H9 (cell line): ENCODE measurements around the gene LRRN4. TPM values are rescaled to one million over a fixed set of nuclear protein-coding genes. Genes with fewer than 3 reads are reported as not detected.

Source experiments
- DNase-seq: peaks from one replicate; pipeline ENCODE4 v3.0.0-alpha.2; 2017
- H2AFZ ChIP-seq: one replicate; pipeline ENCODE4 v1.6.1; 2013; ENCODE audit warnings: mild to moderate bottlenecking, low read length, control low read depth, moderate library complexity
- H2AK5ac ChIP-seq: 2 replicates; pipeline ENCODE4 v1.6.1; 2013; ENCODE audit warnings: low read length, control low read depth, mixed read lengths; ENCODE audit not compliant: insufficient read length
- H2BK120ac ChIP-seq: one replicate; pipeline ENCODE4 v1.6.1; 2013; ENCODE audit warnings: low read depth, mild to moderate bottlenecking, low read length, control low read depth, inconsistent platforms; ENCODE audit not compliant: poor library complexity, severe bottlenecking
- H2BK12ac ChIP-seq: 2 replicates; pipeline ENCODE4 v1.6.1; 2013; ENCODE audit warnings: low read length, control low read depth, mixed read lengths, low read depth; ENCODE audit not compliant: insufficient read length
- H2BK15ac ChIP-seq: 2 replicates; pipeline ENCODE4 v1.6.1; 2013; ENCODE audit warnings: low read depth, low read length, control low read depth
- H2BK20ac ChIP-seq: one replicate; pipeline ENCODE4 v1.6.1; 2013; ENCODE audit warnings: low read depth, mild to moderate bottlenecking, low read length, control low read depth, inconsistent platforms; ENCODE audit not compliant: poor library complexity, severe bottlenecking
- H2BK5ac ChIP-seq: 2 replicates; pipeline ENCODE4 v1.6.1; 2013; ENCODE audit warnings: low read length, control low read depth, mixed read lengths; ENCODE audit not compliant: insufficient read length
- H3K14ac ChIP-seq: 2 replicates; pipeline ENCODE4 v1.6.1; 2013; ENCODE audit warnings: low read length, control low read depth; ENCODE audit not compliant: insufficient read depth
- H3K18ac ChIP-seq: 2 replicates; pipeline ENCODE4 v1.6.1; 2013; ENCODE audit warnings: low read depth, mild to moderate bottlenecking, mixed read lengths, low read length, control low read depth; ENCODE audit not compliant: insufficient read length
- H3K23ac ChIP-seq: 2 replicates; pipeline ENCODE4 v1.6.1; 2013; ENCODE audit warnings: low read length, control low read depth, mixed read lengths, low read depth; ENCODE audit not compliant: insufficient read length
- H3K23me2 ChIP-seq: 2 replicates; pipeline ENCODE4 v1.6.1; 2013; ENCODE audit warnings: low read depth, mild to moderate bottlenecking, mixed read lengths, low read length, control low read depth; ENCODE audit not compliant: insufficient read length, poor library complexity, severe bottlenecking
- H3K27ac ChIP-seq: 2 replicates; pipeline ENCODE4 v1.5.1; 2013; ENCODE audit warnings: low read length, control low read depth, mixed read lengths, low read depth; ENCODE audit not compliant: insufficient read length
- H3K27me3 ChIP-seq: 2 replicates; pipeline ENCODE4 v1.6.1; 2013; ENCODE audit warnings: low read length, control low read depth, inconsistent platforms; ENCODE audit not compliant: insufficient read depth
- H3K4ac ChIP-seq: 2 replicates; pipeline ENCODE4 v1.6.1; 2013; ENCODE audit warnings: low read depth, mild to moderate bottlenecking, control low read depth, inconsistent platforms, low read length, moderate library complexity
- H3K4me1 ChIP-seq: 2 replicates; pipeline ENCODE4 v1.6.1; 2013; ENCODE audit warnings: low read length, control low read depth, inconsistent platforms; ENCODE audit not compliant: insufficient read depth
- H3K4me2 ChIP-seq: 2 replicates; pipeline ENCODE4 v1.6.1; 2013; ENCODE audit warnings: low read length, control low read depth, mixed read lengths; ENCODE audit not compliant: insufficient read length, insufficient read depth
- H3K56ac ChIP-seq: 2 replicates; pipeline ENCODE4 v1.6.1; 2013; ENCODE audit warnings: low read depth, mild to moderate bottlenecking, mixed read lengths, low read length, control low read depth; ENCODE audit not compliant: insufficient read length
- H3K79me1 ChIP-seq: 2 replicates; pipeline ENCODE4 v1.6.1; 2013; ENCODE audit warnings: low read depth, mild to moderate bottlenecking, moderate library complexity, low read length, control low read depth, inconsistent platforms; ENCODE audit not compliant: insufficient read depth, poor library complexity, severe bottlenecking
- H3K79me2 ChIP-seq: 2 replicates; pipeline ENCODE4 v1.6.1; 2013; ENCODE audit warnings: low read length, control low read depth, inconsistent platforms; ENCODE audit not compliant: insufficient read depth
- H3K9ac ChIP-seq: 2 replicates; pipeline ENCODE4 v1.6.1; 2013; ENCODE audit warnings: low read length, control low read depth, mixed read lengths; ENCODE audit not compliant: insufficient read length; ENCODE audit errors: extremely low read depth
- H3K9me3 ChIP-seq: one replicate; pipeline ENCODE4 v1.6.1; 2013; ENCODE audit warnings: low read depth, low read length, inconsistent platforms; ENCODE audit not compliant: control insufficient read depth
- H3T11ph ChIP-seq: one replicate; pipeline ENCODE4 v1.6.1; 2013; ENCODE audit warnings: mild to moderate bottlenecking, low read length, control low read depth, inconsistent platforms
- H4K20me1 ChIP-seq: one replicate; pipeline ENCODE4 v1.6.1; 2013; ENCODE audit not compliant: control insufficient read depth, insufficient read length, insufficient read depth
- H4K5ac ChIP-seq: 2 replicates; pipeline ENCODE4 v1.6.1; 2013; ENCODE audit warnings: low read depth, mild to moderate bottlenecking, mixed read lengths, low read length, control low read depth; ENCODE audit not compliant: insufficient read length
- H4K8ac ChIP-seq: replicated peaks from 2 replicates; pipeline ENCODE4 v1.6.1; 2013; ENCODE audit warnings: low read length, control low read depth, mixed read lengths, low read depth; ENCODE audit not compliant: insufficient read length
- H4K91ac ChIP-seq: 2 replicates; pipeline ENCODE4 v1.6.1; 2013; ENCODE audit warnings: low read depth, mild to moderate bottlenecking, moderate library complexity, mixed read lengths, low read length, control low read depth; ENCODE audit not compliant: insufficient read length
- H3K27ac Mint-ChIP-seq, 3 experiments: 2 replicates in 2 of 3; 3 replicates in 1 of 3; pipeline ENCODE4 v1.8.0; 2020 to 2021; ENCODE audit warnings: mixed read lengths in 3 of 3, mild to moderate bottlenecking in 1 of 3, moderate library complexity in 1 of 3
- H3K27me3 Mint-ChIP-seq: 2 replicates; pipeline ENCODE4 v1.8.0; 2021; ENCODE audit warnings: low read depth, mild to moderate bottlenecking, moderate library complexity, mixed read lengths
- H3K36me3 Mint-ChIP-seq, 3 experiments: 2 replicates in 2 of 3; 3 replicates in 1 of 3; pipeline ENCODE4 v1.8.0; 2020 to 2021; ENCODE audit warnings: low read depth in 3 of 3, mixed read lengths in 3 of 3; ENCODE audit not compliant: insufficient read depth in 1 of 3
- H3K4me1 Mint-ChIP-seq, 2 experiments: 2 replicates each; pipeline ENCODE4 v1.8.0; 2020; ENCODE audit warnings: mixed read lengths in 2 of 2
- H3K4me3 Mint-ChIP-seq, 2 experiments: 2 replicates in 1 of 2; 3 replicates in 1 of 2; pipeline ENCODE4 v1.8.0; 2020 to 2021; ENCODE audit warnings: mild to moderate bottlenecking in 2 of 2, mixed read lengths in 2 of 2, moderate library complexity in 1 of 2
- H3K9me3 Mint-ChIP-seq, 2 experiments: 2 replicates in 1 of 2; 3 replicates in 1 of 2; pipeline ENCODE4 v1.8.0; 2020; ENCODE audit warnings: mild to moderate bottlenecking in 2 of 2, mixed read lengths in 2 of 2, moderate library complexity in 1 of 2
- WGBS: extraction: QIAGEN DNeasy Blood & Tissue Kit; methylation state at CpG from one replicate; pipeline ENCODE4 v1.1.7; 2013; ENCODE audit warnings: missing lambda C conversion rate, low lambda C conversion rate, mixed read lengths; ENCODE audit not compliant: insufficient read length; ENCODE audit errors: extremely low coverage; 5-methylcytosine and 5-hydroxymethylcytosine counted together
- total RNA-seq: library from RNA; stranded (reverse); gene quantifications from 2 replicates; pipeline ENCODE4 v1.2.1, GENCODE V29; 2021
- TF ChIP-seq, protein P1 (sequence below): fragments of 200-600 bp; sonication (generic); conservative IDR thresholded peaks from 3 replicates; pipeline ENCODE4 v1.8.0; 2021; ENCODE audit warnings: antibody characterized with exemption, mild to moderate bottlenecking

Gene LRRN4
- total RNA-seq, 1 experiment from 2014 or later = 0.22 TPM

DNA sequence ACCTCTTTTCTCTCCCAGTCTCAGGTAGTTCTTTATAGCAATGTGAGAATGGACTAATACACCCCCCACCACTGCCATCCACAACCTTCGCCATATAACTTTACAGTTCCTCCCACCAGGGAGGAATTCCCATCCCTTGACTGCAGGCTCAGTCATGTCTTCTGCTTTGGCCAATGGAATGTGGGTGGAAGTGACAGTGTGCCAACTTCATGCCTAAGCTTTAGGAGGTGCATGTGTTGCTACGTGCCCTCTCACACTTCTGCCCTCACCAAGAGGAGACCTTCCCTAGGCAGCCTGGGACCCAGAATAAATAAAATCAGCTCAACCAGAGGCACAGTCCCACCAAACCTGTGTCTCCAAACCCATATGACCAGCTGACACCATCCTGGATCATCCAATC lies 33.0 kb upstream of the LRRN4 start:
- Histone ChIP-seq H3K23ac (no peak overlapping the region), H3K27me3 (no peaks in the 10 kb centered on the region), H3K14ac (no peak overlapping the region), H4K91ac (no peak overlapping the region), H3T11ph (no peak overlapping the region), H3K4me2 (no peak overlapping the region), H3K4ac (no peak overlapping the region), H3K56ac (no peak overlapping the region), H2BK12ac (no peak overlapping the region), H3K27ac (no peak overlapping the region), H2AK5ac (no peak overlapping the region), H2BK15ac (no peak overlapping the region), H4K20me1 (no peaks in the 10 kb centered on the region), H3K9ac (no peak overlapping the region), H4K8ac (no peak overlapping the region), H2BK20ac (no peak overlapping the region), H3K18ac (no peak overlapping the region), H2AFZ (no peak overlapping the region), H2BK5ac (no peak overlapping the region), H3K79me2 (no peaks in the 10 kb centered on the region), H3K79me1 (no peaks in the 10 kb centered on the region), H4K5ac (no peak overlapping the region), H3K9me3 (no peaks in the 10 kb centered on the region), H3K23me2 (no peaks in the 10 kb centered on the region), H2BK120ac (no peak overlapping the region), H3K4me1 (no peaks in the 10 kb centered on the region)
- H3K27ac Mint-ChIP-seq = no peak overlapping the region; a peak in 1 of 7 replicates
- H3K4me1 Mint-ChIP-seq = peaks cover 3 to 4% of the 10 kb centered on the region in 2 experiments; a peak in 1 of 4 replicates
- no CpG with 5 or more reads among the region's 2 CpGs for WGBS
- H3K9me3 Mint-ChIP-seq = no peaks in the 10 kb centered on the region
- no peaks in the 10 kb centered on the region for H3K27me3 Mint-ChIP-seq
- no peak overlapping the region for H3K4me3 Mint-ChIP-seq
- H3K36me3 Mint-ChIP-seq = peaks cover 29 to 41% (median 30%) of the 10 kb centered on the region in 3 experiments; a peak in 6 of 7 replicates
- TF ChIP-seq, protein P1, sequence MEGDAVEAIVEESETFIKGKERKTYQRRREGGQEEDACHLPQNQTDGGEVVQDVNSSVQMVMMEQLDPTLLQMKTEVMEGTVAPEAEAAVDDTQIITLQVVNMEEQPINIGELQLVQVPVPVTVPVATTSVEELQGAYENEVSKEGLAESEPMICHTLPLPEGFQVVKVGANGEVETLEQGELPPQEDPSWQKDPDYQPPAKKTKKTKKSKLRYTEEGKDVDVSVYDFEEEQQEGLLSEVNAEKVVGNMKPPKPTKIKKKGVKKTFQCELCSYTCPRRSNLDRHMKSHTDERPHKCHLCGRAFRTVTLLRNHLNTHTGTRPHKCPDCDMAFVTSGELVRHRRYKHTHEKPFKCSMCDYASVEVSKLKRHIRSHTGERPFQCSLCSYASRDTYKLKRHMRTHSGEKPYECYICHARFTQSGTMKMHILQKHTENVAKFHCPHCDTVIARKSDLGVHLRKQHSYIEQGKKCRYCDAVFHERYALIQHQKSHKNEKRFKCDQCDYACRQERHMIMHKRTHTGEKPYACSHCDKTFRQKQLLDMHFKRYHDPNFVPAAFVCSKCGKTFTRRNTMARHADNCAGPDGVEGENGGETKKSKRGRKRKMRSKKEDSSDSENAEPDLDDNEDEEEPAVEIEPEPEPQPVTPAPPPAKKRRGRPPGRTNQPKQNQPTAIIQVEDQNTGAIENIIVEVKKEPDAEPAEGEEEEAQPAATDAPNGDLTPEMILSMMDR = no peak
- DNase-seq = no peak
